GM18502 (cell line): ENCODE data around the gene GAS7.
"Not testable (repeated sequence)": the region's sequence is repeated elsewhere in the genome, so short reads cannot be mapped to it uniquely, and the experiment has no call there.

Source experiments
- ATAC-seq: cut with Tn5 transposase; IDR thresholded peaks from one replicate; pipeline ENCODE4 v1.9.1; 2021; ENCODE audit warnings: mild to moderate bottlenecking; ENCODE audit not compliant: unreplicated experiment, poor library complexity

Gene GAS7

DNA sequence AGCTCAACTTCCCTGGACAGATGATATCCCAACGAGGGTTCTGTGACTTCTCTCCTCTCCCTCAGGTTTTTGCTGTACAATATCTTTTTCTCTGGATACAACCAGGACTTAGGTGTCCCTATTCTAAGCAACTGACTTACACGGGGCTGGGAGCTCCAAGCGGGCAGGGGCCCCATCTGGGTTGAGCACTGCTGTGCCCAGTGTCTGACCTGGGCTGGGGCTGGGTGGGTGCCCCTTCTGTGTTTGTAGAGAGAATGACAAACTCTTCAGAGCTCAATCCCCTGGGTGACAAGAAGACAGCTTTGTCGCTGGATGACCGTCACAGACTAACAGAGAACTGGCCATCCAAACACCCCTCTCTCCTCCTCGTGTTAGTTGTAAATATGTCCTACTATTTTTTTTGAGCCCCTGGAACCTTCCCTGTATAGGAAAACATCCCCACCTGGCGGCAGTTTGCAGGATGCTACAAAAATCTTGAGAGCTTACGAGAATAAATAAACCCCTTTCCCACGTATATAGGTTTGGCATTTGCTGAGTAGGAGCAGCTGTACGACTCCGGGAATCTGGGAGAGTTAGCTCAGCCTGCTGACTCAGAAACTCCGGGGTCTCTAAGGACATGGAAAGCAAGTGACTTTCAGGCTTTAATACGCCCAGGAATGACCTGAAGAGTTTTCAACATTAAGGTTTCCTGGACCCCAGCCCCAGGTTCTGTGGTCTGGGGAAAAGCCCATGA, 269.6 kb downstream of the GAS7 start:
- ATAC-seq = no peak

- no peak for ATAC-seq
Observed at GRCh38 chr17:9926150-9926804, 272.1 kb downstream of the GAS7 start.

DNA sequence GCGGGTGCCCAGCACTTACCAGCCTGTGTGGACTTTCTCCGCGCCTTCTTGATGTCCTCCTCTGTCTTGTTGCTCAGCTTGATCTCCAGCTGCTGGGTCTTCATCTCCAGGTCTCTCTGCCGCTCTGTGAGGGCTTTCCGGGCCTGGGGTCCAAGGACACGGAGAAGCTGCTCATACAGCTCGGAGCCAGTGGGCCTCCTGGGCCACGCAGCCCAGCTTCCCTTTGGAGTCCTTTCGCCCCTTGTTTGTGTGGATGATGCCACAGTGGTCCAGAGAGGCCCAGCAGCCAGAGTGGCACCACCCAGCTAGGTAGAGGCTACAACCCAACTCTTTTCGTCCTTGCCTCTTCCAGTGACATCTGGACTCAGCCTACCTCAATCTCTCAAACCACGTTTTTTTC, 272.9 kb downstream of the GAS7 start:
- ATAC-seq = no peak

GRCh38 chr17:9924735-9925191, 273.6 kb downstream of the GAS7 start:
- ATAC-seq = no peak

DNA sequence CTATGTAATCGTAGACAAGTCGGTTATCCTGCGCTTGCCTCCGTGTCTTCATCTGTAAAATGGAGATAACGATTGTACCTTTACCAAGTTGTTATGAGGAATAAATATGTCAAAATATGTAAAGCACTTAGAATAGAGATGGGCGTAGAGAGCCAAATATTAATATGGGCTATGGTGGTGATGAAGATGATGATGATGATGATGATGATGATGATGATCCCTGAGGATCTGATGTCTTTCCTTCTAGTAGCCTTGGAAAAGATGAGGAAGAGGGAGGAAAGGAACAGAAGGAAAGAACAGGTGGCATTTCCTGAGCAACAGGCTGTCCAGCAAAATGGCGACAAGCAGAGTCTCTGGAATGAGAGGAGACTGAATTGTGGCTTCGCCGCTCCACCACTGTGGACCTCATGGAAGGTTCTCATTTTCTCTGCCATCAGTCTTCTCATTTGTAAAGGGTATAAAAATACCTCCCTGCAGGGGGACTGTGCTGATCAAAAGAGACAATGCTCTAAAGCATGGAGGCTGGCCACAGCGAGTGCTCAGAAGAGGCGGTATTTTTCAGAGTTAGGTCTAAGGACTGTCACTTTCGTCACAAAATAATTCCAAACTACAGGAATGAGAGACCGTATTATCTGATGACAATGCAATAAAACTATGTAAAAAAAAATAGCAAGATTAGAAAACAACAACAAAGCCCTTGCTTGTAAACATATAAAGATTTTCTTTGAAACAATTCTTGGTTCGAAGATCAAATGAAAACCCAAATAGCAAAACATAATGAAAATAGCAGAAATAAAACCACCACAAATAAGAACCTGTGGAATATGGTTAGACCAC, 276.2 kb downstream of the GAS7 start:
- ATAC-seq = no peak

- ATAC-seq = not testable (repeated sequence)
Observed at GRCh38 chr17:9921216-9921615, 277.2 kb downstream of the GAS7 start.

DNA sequence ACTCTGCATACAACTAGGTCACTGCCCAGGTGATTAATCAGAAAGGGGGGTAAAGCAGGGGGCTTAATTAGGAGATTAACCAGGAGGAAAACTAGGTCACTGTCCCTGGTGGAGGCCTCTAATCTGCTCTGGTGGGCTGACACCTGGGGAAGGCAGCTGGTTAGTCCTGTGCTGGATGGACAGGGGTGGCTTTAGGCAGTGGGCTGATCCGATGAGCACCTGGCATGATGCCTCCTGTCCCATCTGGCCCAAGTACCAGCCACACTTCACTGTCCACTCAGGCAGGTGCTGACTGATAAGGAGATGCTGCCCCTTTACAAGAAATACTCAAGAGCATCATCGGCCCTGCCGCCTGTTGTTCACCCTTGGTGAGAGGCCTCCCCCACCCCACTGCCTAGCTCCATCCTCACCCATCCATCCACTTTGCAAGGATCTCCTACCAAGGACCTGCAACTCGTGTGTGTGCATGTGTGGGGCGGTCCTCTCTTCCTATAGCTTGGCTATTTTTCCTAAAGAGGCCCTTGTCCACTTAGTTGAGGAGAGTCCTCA, 279.5 kb downstream of the GAS7 start:
- ATAC-seq = no peak

DNA sequence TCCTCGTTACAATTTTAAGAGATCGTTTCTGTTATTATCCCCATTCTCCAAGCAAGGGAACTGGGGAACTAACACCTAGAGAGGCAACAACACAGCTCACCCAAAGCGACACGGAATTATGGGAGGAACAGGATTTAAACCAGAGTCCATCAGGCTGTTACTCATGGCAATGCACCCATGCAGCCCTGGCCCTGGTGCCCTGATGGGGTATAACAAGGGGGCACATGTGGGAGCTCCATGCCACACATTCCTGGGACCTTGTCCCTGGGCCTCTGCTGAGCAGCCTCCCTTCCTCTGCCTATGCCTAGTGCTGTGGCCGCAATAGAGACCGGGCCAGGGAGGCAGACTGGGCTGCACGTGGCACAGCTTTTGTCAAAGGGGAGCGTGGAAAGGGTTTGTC, 280.1 kb downstream of the GAS7 start:
- ATAC-seq = no peak

- no peak for ATAC-seq
Observed at GRCh38 chr17:9917801-9918200, 280.6 kb downstream of the GAS7 start.

- ATAC-seq = no peak
Observed at GRCh38 chr17:9917131-9917530, 281.3 kb downstream of the GAS7 start.

DNA sequence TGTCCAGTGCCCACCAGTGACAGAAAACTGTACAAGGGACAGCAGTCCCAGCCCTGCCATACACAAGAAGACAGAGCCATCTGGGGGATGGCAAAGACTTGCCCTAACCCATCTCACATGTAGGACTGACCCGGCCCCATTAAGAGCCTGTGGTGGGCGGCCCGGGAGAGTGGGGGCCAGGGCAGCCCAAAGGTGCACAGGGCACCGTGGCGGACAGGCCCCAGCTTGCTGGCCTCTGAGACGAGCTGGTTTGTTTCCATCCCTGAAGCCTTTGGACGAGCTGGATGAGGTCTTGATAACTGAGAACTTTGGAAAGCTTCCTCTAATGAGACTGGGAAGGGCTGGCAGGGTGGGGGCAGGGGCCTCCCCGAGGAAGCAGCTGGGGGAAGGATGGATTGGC, 282.3 kb downstream of the GAS7 start:
- no peak for ATAC-seq

DNA sequence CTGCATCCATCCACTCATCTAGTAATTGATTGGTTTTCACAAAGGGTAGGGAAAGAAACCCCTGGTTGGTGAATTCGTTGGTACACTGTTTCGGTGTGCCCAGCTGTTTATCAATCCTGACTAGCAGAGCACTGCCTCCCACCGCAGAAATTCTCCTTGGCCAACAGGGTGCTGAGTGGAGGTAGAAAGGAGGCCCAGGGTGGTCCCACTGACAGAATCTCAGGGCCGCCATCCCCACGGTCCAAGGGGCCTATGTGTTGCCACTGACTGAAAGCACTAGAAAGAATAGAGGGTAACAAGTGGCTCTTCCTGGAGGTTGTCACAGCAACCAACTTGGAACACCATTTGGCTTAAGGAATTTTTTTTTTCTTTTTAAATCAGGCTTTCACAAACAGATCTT, 284.9 kb downstream of the GAS7 start:
- ATAC-seq = no peak

GRCh38 chr17:9912121-9913099, 286.0 kb downstream of the GAS7 start:
- ATAC-seq = no peak

DNA sequence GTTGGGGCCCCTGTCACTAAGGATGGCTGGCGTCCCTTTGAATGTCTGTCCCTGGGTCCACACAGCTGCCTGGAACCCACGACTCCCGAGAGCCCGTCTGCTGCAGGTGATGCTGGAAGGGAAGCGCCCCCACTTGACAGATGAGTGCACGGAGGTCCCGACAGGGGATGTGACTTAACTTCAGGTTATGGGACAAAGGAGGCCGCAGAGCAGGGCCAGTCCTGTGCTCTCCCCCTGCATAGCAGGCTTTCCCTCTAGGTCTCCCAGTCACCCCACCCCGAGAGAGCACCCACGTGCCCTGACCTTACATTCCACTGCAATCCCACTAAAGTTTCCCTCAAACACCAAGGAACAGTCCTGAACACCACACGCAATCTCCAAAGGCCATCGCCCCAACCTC, 287.3 kb downstream of the GAS7 start:
- no peak for ATAC-seq

GRCh38 chr17:9908649-9909042, 289.8 kb downstream of the GAS7 start:
- ATAC-seq = no peak

GRCh38 chr17:9907883-9908648, 290.3 kb downstream of the GAS7 start:
- ATAC-seq = no peak

DNA sequence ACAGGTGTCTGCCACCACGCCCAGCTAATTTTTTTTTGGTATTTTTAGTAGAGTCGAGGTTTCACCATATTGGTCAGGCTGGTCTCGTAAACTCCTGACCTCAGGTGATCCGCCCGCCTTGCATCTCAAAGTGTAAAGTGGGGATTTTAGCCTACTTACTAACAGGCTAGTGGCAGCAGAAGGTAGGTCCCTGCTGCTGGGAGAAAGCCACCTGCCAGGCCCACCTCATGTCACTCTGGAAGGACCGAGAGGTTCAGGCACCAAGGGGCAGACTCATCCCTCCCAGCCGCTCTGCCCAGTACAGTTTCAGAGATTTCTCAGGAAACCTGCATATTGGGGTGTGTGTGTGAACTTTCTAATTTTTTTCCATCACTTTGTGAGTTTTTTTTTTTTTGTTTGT, 291.3 kb downstream of the GAS7 start:
- ATAC-seq = no peak

- ATAC-seq = no peak
Observed at GRCh38 chr17:9906616-9907015, 291.8 kb downstream of the GAS7 start.

DNA sequence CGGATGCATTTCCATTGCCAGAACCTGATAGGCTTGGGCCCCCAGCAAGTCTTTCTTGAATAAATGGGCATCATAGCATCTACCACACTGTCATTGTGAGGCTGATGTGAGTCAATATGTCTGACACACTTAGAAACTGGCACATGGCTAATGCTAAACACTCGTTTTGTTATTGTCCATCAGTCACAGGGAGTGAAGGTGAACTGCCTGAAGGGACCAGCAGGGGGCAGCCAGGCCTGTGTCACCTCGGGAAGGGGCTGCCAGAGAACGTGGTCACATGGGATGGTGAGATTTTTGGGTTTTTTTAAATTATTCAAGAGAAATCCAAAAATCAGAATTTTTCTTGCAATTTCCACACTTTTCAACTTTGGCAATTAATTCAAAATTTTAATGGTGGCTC, 292.5 kb downstream of the GAS7 start:
- ATAC-seq = no peak
